ENCODE measurements around the gene KRTAP5-8.

KRTAP5-8 gene

DNA sequence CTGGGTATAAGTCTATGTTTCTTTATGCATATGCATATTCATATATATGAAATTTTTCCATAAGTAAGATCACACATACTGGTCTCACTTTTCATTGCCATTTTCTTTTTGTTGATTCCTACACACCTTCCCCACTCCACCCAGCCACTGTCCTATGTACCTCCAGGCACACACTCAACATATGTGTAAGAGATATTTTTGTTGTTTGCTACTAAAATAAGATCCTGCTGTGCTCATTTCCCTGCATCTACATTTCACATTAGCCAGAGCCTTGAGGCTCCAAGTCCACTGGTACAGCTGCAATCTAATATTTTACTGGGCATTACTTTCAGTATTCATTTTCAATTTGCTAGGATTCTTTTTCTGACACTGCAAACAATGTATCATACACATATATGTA is 19.4 kb downstream of the KRTAP5-8 start:
- H3K4me3 ChIP-seq (ENCODE audit: severe bottlenecking): no peak overlapping the region
- TF ChIP-seq, protein P1, sequence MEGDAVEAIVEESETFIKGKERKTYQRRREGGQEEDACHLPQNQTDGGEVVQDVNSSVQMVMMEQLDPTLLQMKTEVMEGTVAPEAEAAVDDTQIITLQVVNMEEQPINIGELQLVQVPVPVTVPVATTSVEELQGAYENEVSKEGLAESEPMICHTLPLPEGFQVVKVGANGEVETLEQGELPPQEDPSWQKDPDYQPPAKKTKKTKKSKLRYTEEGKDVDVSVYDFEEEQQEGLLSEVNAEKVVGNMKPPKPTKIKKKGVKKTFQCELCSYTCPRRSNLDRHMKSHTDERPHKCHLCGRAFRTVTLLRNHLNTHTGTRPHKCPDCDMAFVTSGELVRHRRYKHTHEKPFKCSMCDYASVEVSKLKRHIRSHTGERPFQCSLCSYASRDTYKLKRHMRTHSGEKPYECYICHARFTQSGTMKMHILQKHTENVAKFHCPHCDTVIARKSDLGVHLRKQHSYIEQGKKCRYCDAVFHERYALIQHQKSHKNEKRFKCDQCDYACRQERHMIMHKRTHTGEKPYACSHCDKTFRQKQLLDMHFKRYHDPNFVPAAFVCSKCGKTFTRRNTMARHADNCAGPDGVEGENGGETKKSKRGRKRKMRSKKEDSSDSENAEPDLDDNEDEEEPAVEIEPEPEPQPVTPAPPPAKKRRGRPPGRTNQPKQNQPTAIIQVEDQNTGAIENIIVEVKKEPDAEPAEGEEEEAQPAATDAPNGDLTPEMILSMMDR (IDR thresholded peaks at IDR 0.05; ENCODE audit: poor library complexity, severe bottlenecking): no peak
- H3K4me1 ChIP-seq (ENCODE audit: insufficient read depth, poor library complexity, severe bottlenecking): no peaks in the 10 kb centered on the region
- H3K9me3 ChIP-seq (ENCODE audit: severe bottlenecking): no peaks in the 10 kb centered on the region
- no peak overlapping the region for H3K27ac ChIP-seq (ENCODE audit: poor library complexity, severe bottlenecking)
- DNase-seq (ENCODE audit: low spot score) (no peak), ATAC-seq (ENCODE audit: low read depth) (no peak)
- H3K36me3 ChIP-seq (ENCODE audit: low read depth): no peaks in the 10 kb centered on the region
- H3K27me3 ChIP-seq (ENCODE audit: insufficient read depth, poor library complexity, severe bottlenecking): no peaks in the 10 kb centered on the region

GRCh38 chr11:71558996-71559395 is 21.2 kb downstream of the KRTAP5-8 start:
- H3K27me3 ChIP-seq (ENCODE audit: insufficient read depth, poor library complexity, severe bottlenecking): no peaks in the 10 kb centered on the region
- DNase-seq (ENCODE audit: low spot score) (no peak), ATAC-seq (ENCODE audit: low read depth) (no peak)
- no peaks in the 10 kb centered on the region for H3K9me3 ChIP-seq (ENCODE audit: severe bottlenecking)
- no peaks in the 10 kb centered on the region for H3K4me1 ChIP-seq (ENCODE audit: insufficient read depth, poor library complexity, severe bottlenecking)
- no peak overlapping the region for H3K27ac ChIP-seq (ENCODE audit: poor library complexity, severe bottlenecking)
- H3K4me3 ChIP-seq (ENCODE audit: severe bottlenecking): no peak overlapping the region
- TF ChIP-seq, protein P1 (IDR thresholded peaks at IDR 0.05; ENCODE audit: poor library complexity, severe bottlenecking): no peak
- no peaks in the 10 kb centered on the region for H3K36me3 ChIP-seq (ENCODE audit: low read depth)

DNA sequence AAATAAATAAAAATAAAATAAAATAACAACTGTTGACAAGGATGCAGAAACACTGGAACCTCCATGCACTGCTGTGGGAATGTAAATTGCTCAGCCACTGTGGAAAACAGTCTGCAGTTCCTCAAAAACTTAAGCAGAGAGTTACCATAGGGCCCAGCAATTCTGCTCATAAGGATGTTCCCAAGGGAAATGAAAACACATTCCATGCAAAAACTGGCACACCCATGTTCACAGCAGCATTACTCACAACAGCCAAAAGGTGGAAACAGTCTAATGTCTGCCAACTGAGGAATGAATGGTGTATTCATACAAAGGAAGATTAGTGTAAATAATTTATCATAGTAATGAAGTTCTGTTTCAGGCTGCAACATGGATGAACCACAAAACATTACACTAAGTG is 24.3 kb downstream of the KRTAP5-8 start:
- Histone ChIP-seq H3K9me3 (ENCODE audit: severe bottlenecking) (no peaks in the 10 kb centered on the region), H3K4me3 (ENCODE audit: severe bottlenecking) (no peak overlapping the region), H3K27me3 (ENCODE audit: insufficient read depth, poor library complexity, severe bottlenecking) (no peaks in the 10 kb centered on the region), H3K4me1 (ENCODE audit: insufficient read depth, poor library complexity, severe bottlenecking) (no peaks in the 10 kb centered on the region), H3K27ac (ENCODE audit: poor library complexity, severe bottlenecking) (no peak overlapping the region), H3K36me3 (ENCODE audit: low read depth) (no peaks in the 10 kb centered on the region)
- DNase-seq (ENCODE audit: low spot score): no peak
- TF ChIP-seq, protein P1 (IDR thresholded peaks at IDR 0.05; ENCODE audit: poor library complexity, severe bottlenecking): no peak
- ATAC-seq (ENCODE audit: low read depth): no peak

- no peak for ATAC-seq (ENCODE audit: low read depth)
- H3K4me1 ChIP-seq (ENCODE audit: insufficient read depth, poor library complexity, severe bottlenecking): no peaks in the 10 kb centered on the region
Observed at GRCh38 chr11:71563406-71563805, 25.6 kb downstream of the KRTAP5-8 start.

DNA sequence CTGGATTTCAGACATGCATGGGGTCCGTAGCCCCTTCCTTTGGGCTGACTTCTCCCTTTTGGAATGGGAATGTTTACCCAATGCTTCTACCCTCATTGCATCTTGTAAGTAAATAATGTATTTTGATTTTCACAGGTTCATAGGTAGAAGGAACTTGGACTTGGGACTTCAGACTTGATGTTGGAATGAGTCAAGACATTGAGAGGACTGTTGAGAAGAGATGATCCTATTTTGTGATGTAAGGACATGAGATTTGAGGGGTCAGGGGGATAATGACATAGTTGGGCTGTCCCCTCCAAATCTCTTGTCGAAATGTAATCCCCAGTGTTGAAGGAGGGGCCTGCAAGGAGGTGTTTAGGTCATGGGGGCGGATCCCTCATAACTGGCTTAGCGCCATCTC is 26.6 kb downstream of the KRTAP5-8 start:
- no peaks in the 10 kb centered on the region for H3K36me3 ChIP-seq (ENCODE audit: low read depth)
- no peaks in the 10 kb centered on the region for H3K9me3 ChIP-seq (ENCODE audit: severe bottlenecking)
- H3K4me3 ChIP-seq (ENCODE audit: severe bottlenecking): no peak overlapping the region
- no peak for DNase-seq (ENCODE audit: low spot score)
- no peaks in the 10 kb centered on the region for H3K27me3 ChIP-seq (ENCODE audit: insufficient read depth, poor library complexity, severe bottlenecking)
- no peak overlapping the region for H3K27ac ChIP-seq (ENCODE audit: poor library complexity, severe bottlenecking)
- no peak for ATAC-seq (ENCODE audit: low read depth)
- H3K4me1 ChIP-seq (ENCODE audit: insufficient read depth, poor library complexity, severe bottlenecking): no peaks in the 10 kb centered on the region
- TF ChIP-seq, protein P1 (IDR thresholded peaks at IDR 0.05; ENCODE audit: poor library complexity, severe bottlenecking): no peak

More at GRCh38 chr11:71563406-71563805, 25.6 kb downstream of the KRTAP5-8 start:
- Histone ChIP-seq H3K27me3 (ENCODE audit: insufficient read depth, poor library complexity, severe bottlenecking) (no peaks in the 10 kb centered on the region), H3K4me3 (ENCODE audit: severe bottlenecking) (no peak overlapping the region), H3K36me3 (ENCODE audit: low read depth) (no peaks in the 10 kb centered on the region), H3K27ac (ENCODE audit: poor library complexity, severe bottlenecking) (no peak overlapping the region), H3K9me3 (ENCODE audit: severe bottlenecking) (no peaks in the 10 kb centered on the region)
- TF ChIP-seq, protein P1 (IDR thresholded peaks at IDR 0.05; ENCODE audit: poor library complexity, severe bottlenecking): no peak
- no peak for DNase-seq (ENCODE audit: low spot score)

Measured in RWPE2 (cell line).